ENCODE data around the gene PCNX4.

The PCNX4 gene

DNA sequence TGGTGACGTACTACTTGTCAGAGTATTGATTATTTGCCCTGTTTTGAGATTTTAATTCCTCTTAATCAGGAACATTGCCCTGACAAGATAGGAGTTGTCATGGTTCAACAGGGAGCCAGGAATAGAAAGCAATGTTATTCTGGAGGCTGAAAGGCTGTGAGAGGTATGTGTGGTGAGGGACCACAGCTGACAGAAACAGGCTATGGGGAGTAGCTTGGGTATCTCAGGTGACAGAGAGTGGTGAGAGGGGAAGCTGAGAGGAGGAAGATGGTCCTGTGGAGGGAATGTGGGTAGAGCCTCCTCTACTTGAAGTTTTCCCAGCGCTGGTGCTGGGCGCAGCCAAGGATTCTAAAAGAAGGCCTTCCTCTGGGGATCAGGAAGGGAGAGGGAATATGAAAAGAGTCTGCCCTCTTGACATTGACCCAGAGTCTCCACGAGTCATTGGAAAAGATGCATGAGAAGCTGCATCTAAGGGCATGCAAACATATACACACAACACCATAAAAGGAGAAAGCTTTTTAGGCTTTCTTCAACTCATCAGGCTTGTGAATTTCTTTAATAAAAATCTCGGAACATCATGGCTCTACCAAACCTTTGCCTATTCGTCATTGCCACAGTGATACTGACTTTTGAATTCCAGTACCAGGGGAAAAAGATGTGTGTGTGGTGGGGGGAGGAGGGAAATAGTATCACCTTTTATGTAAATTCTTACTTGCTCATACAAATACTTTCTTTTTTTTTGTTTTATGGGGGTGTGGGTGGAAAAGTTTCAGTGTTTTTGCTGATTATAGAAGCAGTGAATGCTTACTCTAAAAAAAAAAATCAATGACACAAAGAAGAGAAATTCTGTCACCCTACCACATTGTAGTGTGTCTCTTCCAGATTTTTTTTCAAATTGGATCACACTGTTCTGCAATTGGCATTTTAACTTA is 113.4 kb downstream of the PCNX4 start:
- DNase-seq (ENCODE audit: low read depth in 1 of 2, low spot score in 1 of 2), result no peak

DNA sequence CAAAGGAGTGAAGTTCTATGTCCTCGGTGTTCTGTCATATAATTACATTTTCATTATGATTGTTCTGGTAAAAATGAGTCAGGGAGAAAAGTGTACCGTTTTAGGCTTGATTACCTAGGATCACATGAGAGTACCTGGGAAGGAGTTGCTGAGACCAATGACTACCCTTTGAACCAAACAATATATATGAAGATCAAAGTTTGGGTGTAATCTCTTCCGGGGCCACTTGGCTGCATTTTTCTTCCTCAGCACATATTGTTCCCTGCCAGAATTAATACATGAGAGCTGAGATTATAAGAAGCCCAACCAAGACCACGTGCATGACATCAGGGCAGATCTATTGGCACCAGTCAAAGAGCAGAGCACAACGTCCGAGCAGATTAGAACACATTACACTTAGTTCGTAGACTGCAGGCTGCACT is 114.5 kb downstream of the PCNX4 start:
- DNase-seq (ENCODE audit: low read depth in 1 of 2, low spot score in 1 of 2), result no peak

DNA sequence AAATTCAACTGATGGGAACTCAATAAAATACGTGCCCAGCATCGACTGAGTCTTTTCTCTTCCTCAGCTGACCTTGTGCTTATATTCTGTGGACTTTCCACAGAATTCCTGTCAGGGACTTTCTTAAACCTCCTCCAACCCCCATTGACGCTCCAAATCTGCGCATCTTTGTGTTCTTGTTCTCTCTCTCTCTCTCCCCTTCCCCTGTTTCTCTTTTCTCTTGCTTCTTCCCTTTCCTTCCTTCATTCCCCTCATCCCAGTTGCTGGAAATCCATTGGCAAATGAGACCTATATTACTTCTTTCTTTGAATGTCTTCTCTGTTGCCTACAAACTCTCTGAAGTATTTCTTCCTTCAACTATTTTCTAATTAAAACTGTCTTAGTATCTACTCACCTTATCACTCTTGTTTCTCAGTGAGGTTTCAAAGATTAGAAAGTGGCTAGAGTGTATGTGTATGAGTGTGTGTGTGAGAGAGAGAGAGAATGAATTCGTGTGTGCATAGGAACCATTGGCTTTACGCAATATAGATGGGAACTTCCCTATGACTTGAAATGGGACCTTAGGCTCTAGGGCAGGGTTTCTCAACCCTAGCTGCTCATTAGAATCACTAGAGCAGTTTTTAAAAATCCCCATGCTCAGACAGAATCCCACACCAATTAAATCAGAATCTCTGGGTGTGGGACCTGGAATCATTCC is 115.3 kb downstream of the PCNX4 start:
- no peak for DNase-seq (ENCODE audit: low read depth in 1 of 2, low spot score in 1 of 2)

- DNase-seq (ENCODE audit: low read depth in 1 of 2, low spot score in 1 of 2), result no peak
Measured at GRCh38 chr14:60210703-60211102, 119.0 kb downstream of the PCNX4 start.

DNA sequence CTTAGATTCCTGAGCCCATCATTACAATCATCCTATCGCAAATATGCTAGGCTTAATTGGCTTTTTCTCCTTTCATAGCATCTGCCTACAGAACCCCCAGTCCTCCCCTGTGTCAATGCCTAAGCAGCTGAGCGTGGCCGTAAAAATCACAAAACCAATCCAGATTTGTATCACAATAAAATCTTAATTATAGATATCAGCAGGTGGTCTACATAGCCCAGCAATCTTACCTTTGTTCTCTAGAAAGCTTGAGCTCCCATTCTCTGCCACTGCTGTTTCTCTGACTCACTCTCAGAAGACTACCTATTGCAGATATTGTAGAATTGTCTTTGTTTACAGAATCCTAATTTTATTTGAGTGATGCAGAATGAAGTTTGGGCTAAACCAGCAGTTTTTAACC is 119.4 kb downstream of the PCNX4 start:
- no peak for DNase-seq (ENCODE audit: low read depth in 1 of 2, low spot score in 1 of 2)

DNA sequence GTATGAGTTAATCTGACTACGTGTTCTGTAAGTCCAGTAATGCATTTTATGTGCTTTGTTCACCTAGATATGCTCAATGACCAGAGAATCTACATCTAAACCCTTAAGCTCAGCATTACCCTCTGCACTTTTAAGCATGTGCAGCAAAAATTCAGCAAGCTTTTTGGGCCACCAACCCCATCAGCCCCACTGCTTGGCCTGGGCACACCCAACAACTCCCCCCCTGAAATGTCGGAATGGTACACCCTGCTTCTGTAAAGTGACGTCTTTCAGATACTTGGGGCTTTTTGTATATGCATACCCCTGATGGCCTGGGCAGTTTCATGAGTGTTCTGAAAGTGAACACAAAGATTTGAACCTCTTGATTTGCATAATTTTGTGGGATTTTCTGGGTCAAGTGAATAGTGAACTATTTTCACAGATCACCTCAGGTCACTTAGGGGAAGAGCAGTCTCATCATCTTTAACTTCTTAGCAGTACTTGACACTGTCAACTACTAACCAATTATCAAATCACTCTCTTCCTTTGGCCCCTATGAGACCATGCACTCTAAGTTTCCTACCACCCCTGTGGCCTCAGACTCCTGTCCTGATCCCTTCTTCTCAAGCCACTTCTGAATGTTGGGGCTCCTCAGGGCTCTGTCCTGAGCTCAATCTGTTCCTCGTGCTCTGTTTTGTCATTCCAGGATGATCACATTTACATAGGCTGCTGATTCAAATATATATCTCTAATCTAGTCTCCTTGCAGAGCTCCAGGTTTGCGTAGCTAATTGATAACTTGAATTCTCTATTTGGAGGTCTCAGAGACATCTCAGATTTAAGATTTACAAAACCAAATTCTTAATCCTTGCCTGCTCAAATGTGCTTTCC is 121.0 kb downstream of the PCNX4 start:
- no peak for DNase-seq (ENCODE audit: low read depth in 1 of 2, low spot score in 1 of 2)

DNA sequence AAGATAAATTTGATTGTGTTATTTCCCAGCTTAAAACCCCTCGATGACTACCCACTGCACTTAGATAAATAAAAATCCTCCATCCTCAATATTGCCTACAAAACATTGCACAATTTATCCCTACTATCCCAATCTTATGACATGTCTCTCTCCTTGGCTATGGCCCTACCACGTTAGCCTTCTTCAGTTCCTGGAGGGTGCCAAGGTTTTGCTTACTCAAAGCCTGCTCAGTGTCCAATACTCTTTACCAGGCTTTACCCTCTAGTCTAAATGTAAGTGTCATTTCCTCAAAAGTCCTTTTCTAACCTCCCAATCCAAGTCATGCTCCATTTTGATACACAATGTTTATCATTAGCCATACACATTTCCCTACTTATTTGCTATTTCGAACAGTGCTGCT is 122.3 kb downstream of the PCNX4 start:
- DNase-seq (ENCODE audit: low read depth in 1 of 2, low spot score in 1 of 2), result no peak

DNA sequence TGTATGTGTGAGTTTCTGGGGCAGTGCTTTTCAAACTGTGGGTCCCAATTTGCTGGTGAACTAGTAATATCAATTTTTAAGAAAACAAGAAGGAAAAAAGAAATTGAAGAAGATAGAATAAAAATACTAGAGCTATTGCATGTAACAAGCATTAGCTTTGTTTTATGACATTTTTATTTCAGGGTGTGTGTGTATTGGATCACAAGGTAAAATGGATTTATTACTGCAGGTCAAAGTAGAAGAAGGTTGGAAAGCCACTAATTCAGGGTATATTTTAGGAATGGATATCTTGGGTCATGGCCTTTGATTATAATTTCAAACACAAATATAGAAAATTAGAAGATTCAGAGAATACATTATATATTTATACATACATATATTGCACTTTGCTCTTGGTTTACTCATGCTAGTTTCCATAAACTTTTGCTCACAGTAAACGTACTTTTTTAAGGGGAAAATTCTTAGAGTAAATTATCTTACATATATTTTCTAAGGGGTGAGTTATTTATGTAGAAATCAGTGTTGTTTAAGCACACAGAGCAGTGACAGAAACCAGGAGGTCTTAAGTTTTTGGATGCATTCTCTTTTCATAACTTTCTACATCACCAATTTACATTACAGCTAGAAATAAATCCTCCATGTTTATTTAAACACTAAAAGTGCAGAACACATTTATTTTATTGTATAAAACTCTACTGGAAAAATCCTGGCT is 122.8 kb downstream of the PCNX4 start:
- DNase-seq (ENCODE audit: low read depth in 1 of 2, low spot score in 1 of 2), result no peak

GRCh38 chr14:60215127-60215444 is 123.4 kb downstream of the PCNX4 start:
- DNase-seq (ENCODE audit: low read depth in 1 of 2, low spot score in 1 of 2), result no peak

- no peak for DNase-seq (ENCODE audit: low read depth in 1 of 2, low spot score in 1 of 2)
Measured at GRCh38 chr14:60215520-60216420, 124.0 kb downstream of the PCNX4 start.

- DNase-seq (ENCODE audit: low read depth in 1 of 2, low spot score in 1 of 2), result no peak
Measured at GRCh38 chr14:60217713-60218112, 126.0 kb downstream of the PCNX4 start.

Data from activated CD4-positive, alpha-beta T cell treated with anti-CD3 and anti-CD28 coated beads, Interleukin-2, amount 50 U/mL, for 24 hours (primary cell).